HepG2 (cell line): ENCODE data around the gene GATM. TPM values are rescaled to one million over a fixed set of nuclear protein-coding genes. Genes with fewer than 3 reads are reported as not detected.

Experiments used
- DNMT3B ChIP-seq: conservative IDR thresholded peaks from 2 replicates; pipeline ENCODE4 v1.6.1; 2016; ENCODE audit warnings: missing biosample characterization, control low read depth
- HBP1 ChIP-seq: IDR thresholded peaks from 2 replicates; pipeline ENCODE4 v1.6.1; 2016; ENCODE audit warnings: low read depth, control low read depth
- JUN ChIP-seq: sonication (generic); formaldehyde crosslinking; IDR thresholded peaks from 2 replicates; pipeline ENCODE4 v1.4.0; 2020; ENCODE audit warnings: mild to moderate bottlenecking, missing genetic modification reagents
- ZMAT3 ChIP-seq: sonication (generic); formaldehyde crosslinking; conservative IDR thresholded peaks from 2 replicates; pipeline ENCODE4 v1.7.0; 2021; ENCODE audit warnings: missing genetic modification reagents
- ZNF143 ChIP-seq: sonication (generic); formaldehyde crosslinking; IDR thresholded peaks from 2 replicates; pipeline ENCODE4 v1.4.0; 2020; ENCODE audit warnings: missing genetic modification reagents
- ZNF263 ChIP-seq: sonication (generic); formaldehyde crosslinking; IDR thresholded peaks from 2 replicates; pipeline ENCODE4 v1.4.0; 2020; ENCODE audit warnings: missing genetic modification reagents
- ZNF446 ChIP-seq: sonication (generic); formaldehyde crosslinking; IDR thresholded peaks from 2 replicates; pipeline ENCODE4 v1.5.0; 2020; ENCODE audit warnings: mild to moderate bottlenecking, missing genetic modification reagents
- ZNF691 ChIP-seq: sonication (generic); formaldehyde crosslinking; IDR thresholded peaks from 2 replicates; pipeline ENCODE4 v1.4.0; 2020; ENCODE audit warnings: missing genetic modification reagents, low read depth, mild to moderate bottlenecking, borderline replicate concordance
- ZNF747 ChIP-seq: sonication (generic); formaldehyde crosslinking; IDR thresholded peaks from 2 replicates; pipeline ENCODE4 v1.8.1; 2023; ENCODE audit warnings: missing genetic modification reagents, mild to moderate bottlenecking, borderline replicate concordance
- polyA plus RNA-seq, 8 experiments: library from polyadenylated mRNA; depleted of rRNA in 3 of 8; stranded (reverse) in 7 of 8; unstranded in 1 of 8; fragments of >200 nt; fragmentation: Illumina TruSeq in 4 of 8; extraction: Trizol in 4 of 8; gene quantifications; 2 replicates each; pipeline versions ENCODE4 v1.2.1 to v1.2.3, GENCODE V29; 2011 to 2016; ENCODE audit warnings: low read depth in 4 of 8, missing spikeins in 1 of 8, mixed read lengths in 1 of 8; ENCODE audit not compliant: insufficient read depth in 1 of 8
- total RNA-seq, 5 experiments: library from RNA; depleted of rRNA; stranded (reverse); fragments of >200 nt; fragmentation: Illumina TruSeq; extraction: Trizol; gene quantifications; 2 replicates each; pipeline ENCODE4 v1.2.3, GENCODE V29; 2016; ENCODE audit warnings: low read depth in 1 of 5
- TF ChIP-seq, protein P1 (sequence below), 2 experiments: sonication (generic) in 1 of 2; formaldehyde crosslinking in 1 of 2; IDR thresholded peaks; 2 replicates each; pipeline versions ENCODE4 v1.4.0 to v1.6.1; 2016 to 2020; ENCODE audit warnings: borderline replicate concordance in 1 of 2, low read depth in 1 of 2, mild to moderate bottlenecking in 1 of 2, missing genetic modification reagents in 1 of 2
- TF ChIP-seq, protein P2 (sequence below): sonication (generic); formaldehyde crosslinking; IDR thresholded peaks from 2 replicates; pipeline ENCODE4 v1.4.0; 2020; ENCODE audit warnings: mild to moderate bottlenecking, missing genetic modification reagents, borderline replicate concordance
- TF ChIP-seq, protein P3 (sequence below): IDR thresholded peaks from 2 replicates; pipeline ENCODE4 v1.6.1; 2016; ENCODE audit warnings: missing compliant biosample characterization, missing genetic modification reagents, borderline replicate concordance
- TF ChIP-seq, protein P4 (sequence below): sonication (generic); formaldehyde crosslinking; IDR thresholded peaks from 2 replicates; pipeline ENCODE4 v1.9.0; 2021; ENCODE audit warnings: missing genetic modification reagents, borderline replicate concordance
- TF ChIP-seq, protein P5 (sequence below): IDR thresholded peaks from 2 replicates; pipeline ENCODE4 v1.6.1; 2016; ENCODE audit warnings: missing biosample characterization, missing genetic modification reagents, low read depth

Gene GATM
- total and polyA plus RNA-seq, 2 of the 13 experiments (the other 11 are each of a cell fraction or from before 2014, with no cell fraction given): 2.1 to 16.8 TPM

DNA sequence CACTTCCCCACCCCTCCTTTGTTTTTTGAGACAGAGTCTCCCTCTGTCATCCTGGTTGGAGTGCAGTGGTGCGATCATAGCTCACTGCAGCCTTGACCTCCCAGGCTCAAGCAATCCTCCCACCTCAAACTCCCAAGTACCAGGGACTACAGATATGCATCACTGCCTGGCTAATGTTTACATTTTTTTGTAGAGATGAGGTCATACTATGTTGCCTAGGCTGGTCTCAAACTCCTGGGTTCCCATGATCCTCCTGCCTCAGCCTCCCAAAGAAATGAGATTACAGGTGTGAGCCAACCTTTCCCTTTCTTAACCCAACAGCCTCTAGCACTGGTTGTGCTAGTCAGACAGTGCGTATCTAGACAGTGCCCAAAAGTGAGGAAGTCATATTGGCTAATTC, 6.4 kb upstream of the GATM start (continued):
- TF ChIP-seq, protein P1, sequence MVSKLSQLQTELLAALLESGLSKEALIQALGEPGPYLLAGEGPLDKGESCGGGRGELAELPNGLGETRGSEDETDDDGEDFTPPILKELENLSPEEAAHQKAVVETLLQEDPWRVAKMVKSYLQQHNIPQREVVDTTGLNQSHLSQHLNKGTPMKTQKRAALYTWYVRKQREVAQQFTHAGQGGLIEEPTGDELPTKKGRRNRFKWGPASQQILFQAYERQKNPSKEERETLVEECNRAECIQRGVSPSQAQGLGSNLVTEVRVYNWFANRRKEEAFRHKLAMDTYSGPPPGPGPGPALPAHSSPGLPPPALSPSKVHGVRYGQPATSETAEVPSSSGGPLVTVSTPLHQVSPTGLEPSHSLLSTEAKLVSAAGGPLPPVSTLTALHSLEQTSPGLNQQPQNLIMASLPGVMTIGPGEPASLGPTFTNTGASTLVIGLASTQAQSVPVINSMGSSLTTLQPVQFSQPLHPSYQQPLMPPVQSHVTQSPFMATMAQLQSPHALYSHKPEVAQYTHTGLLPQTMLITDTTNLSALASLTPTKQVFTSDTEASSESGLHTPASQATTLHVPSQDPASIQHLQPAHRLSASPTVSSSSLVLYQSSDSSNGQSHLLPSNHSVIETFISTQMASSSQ (IDR thresholded peaks at IDR 0.05; ENCODE audit: low read depth): no peak
- TF ChIP-seq, protein P1 (CRISPR knock-in tag; IDR thresholded peaks at IDR 0.05; ENCODE audit: borderline replicate concordance): no peak
- TF ChIP-seq, protein P2, sequence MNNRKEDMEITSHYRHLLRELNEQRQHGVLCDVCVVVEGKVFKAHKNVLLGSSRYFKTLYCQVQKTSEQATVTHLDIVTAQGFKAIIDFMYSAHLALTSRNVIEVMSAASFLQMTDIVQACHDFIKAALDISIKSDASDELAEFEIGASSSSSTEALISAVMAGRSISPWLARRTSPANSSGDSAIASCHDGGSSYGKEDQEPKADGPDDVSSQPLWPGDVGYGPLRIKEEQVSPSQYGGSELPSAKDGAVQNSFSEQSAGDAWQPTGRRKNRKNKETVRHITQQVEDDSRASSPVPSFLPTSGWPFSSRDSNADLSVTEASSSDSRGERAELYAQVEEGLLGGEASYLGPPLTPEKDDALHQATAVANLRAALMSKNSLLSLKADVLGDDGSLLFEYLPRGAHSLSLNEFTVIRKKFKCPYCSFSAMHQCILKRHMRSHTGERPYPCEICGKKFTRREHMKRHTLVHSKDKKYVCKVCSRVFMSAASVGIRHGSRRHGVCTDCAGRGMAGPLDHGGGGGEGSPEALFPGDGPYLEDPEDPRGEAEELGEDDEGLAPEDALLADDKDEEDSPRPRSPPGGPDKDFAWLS (CRISPR knock-in tag): no peak
- TF ChIP-seq, protein P3, sequence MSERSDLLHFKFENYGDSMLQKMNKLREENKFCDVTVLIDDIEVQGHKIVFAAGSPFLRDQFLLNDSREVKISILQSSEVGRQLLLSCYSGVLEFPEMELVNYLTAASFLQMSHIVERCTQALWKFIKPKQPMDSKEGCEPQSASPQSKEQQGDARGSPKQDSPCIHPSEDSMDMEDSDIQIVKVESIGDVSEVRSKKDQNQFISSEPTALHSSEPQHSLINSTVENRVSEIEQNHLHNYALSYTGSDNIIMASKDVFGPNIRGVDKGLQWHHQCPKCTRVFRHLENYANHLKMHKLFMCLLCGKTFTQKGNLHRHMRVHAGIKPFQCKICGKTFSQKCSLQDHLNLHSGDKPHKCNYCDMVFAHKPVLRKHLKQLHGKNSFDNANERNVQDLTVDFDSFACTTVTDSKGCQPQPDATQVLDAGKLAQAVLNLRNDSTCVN (CRISPR knock-in tag): no peak
- TF ChIP-seq ZMAT3 (no peak), ZNF446 (no peak), ZNF143 (CRISPR knock-in tag) (peak; percentile 59), HBP1 (CRISPR knock-in tag) (no peak), ZNF691 (CRISPR knock-in tag) (no peak), ZNF263 (no peak), JUN (no peak), DNMT3B (no peak), ZNF747 (no peak)
- TF ChIP-seq, protein P4, sequence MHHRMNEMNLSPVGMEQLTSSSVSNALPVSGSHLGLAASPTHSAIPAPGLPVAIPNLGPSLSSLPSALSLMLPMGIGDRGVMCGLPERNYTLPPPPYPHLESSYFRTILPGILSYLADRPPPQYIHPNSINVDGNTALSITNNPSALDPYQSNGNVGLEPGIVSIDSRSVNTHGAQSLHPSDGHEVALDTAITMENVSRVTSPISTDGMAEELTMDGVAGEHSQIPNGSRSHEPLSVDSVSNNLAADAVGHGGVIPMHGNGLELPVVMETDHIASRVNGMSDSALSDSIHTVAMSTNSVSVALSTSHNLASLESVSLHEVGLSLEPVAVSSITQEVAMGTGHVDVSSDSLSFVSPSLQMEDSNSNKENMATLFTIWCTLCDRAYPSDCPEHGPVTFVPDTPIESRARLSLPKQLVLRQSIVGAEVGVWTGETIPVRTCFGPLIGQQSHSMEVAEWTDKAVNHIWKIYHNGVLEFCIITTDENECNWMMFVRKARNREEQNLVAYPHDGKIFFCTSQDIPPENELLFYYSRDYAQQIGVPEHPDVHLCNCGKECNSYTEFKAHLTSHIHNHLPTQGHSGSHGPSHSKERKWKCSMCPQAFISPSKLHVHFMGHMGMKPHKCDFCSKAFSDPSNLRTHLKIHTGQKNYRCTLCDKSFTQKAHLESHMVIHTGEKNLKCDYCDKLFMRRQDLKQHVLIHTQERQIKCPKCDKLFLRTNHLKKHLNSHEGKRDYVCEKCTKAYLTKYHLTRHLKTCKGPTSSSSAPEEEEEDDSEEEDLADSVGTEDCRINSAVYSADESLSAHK (CRISPR knock-in tag): no peak
- TF ChIP-seq, protein P5, sequence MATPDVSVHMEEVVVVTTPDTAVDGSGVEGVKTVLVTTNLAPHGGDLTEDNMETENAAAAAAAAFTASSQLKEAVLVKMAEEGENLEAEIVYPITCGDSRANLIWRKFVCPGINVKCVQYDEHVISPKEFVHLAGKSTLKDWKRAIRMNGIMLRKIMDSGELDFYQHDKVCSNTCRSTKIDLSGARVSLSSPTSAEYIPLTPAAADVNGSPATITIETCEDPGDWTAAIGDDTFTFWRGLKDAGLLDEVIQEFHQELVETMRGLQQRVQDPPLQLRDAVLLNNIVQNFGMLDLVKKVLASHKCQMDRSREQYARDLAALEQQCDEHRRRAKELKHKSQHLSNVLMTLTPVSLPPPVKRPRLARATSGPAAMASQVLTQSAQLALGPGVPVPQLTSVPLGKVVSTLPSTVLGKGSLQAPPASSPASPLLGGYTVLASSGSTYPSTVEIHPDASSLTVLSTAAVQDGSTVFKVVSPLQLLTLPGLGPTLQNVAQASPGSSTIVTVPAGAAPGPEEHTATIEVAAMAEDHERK (CRISPR knock-in tag): no peak
